Smooth muscle cell (in vitro differentiated cells): Measurements from ENCODE around the gene CD19. TPM values are rescaled to one million over a fixed set of nuclear protein-coding genes. Genes with fewer than 3 reads are reported as not detected.

Experiments used
- DNase-seq: peaks from one replicate; lab custom pipeline; 2025; ENCODE audit not compliant: unreplicated experiment; lab: John Stamatoyannopoulos, UW
- H2AFZ ChIP-seq: fragments of 200-600 bp; sonication (generic); 2 replicates; pipeline ENCODE4 v1.6.0; 2016; ENCODE audit warnings: antibody characterized with exemption, low read depth, mild to moderate bottlenecking
- H3F3A ChIP-seq: fragments of 200-600 bp; sonication (generic); 2 replicates; pipeline ENCODE4 v1.6.0; 2017; ENCODE audit warnings: antibody characterized with exemption, low read depth
- H3K27ac ChIP-seq: fragments of 200-600 bp; sonication (generic); 2 replicates; pipeline ENCODE4 v1.5.1; 2016; ENCODE audit warnings: low read depth, mild to moderate bottlenecking
- H3K27me3 ChIP-seq: fragments of 200-600 bp; sonication (generic); 2 replicates; pipeline ENCODE4 v1.6.1; 2016; ENCODE audit warnings: low read depth, mild to moderate bottlenecking
- H3K36me3 ChIP-seq: fragments of 200-600 bp; sonication (generic); 2 replicates; pipeline ENCODE4 v1.5.1; 2016; ENCODE audit warnings: low read depth
- H3K4me1 ChIP-seq: fragments of 200-600 bp; sonication (generic); 2 replicates; pipeline ENCODE4 v1.5.1; 2016; ENCODE audit warnings: low read depth
- H3K4me2 ChIP-seq: fragments of 200-600 bp; sonication (generic); 2 replicates; pipeline ENCODE4 v1.6.0; 2016; ENCODE audit warnings: mild to moderate bottlenecking
- H3K4me3 ChIP-seq: fragments of 200-600 bp; sonication (generic); 2 replicates; pipeline ENCODE4 v1.5.1; 2016; ENCODE audit warnings: mild to moderate bottlenecking
- H3K79me2 ChIP-seq: fragments of 200-600 bp; sonication (generic); 2 replicates; pipeline ENCODE4 v1.6.0; 2016; ENCODE audit warnings: low read depth, mild to moderate bottlenecking
- H3K9ac ChIP-seq: fragments of 200-600 bp; sonication (generic); 2 replicates; pipeline ENCODE4 v1.6.0; 2016; ENCODE audit warnings: low read depth
- H3K9me3 ChIP-seq: fragments of 200-600 bp; sonication (generic); replicated peaks from 2 replicates; pipeline ENCODE4 v1.5.1; 2016; ENCODE audit warnings: low read depth
- H4K20me1 ChIP-seq: fragments of 200-600 bp; sonication (generic); 2 replicates; pipeline ENCODE4 v1.6.0; 2016; ENCODE audit warnings: low read depth
- WGBS: methylation state at CpG from one replicate; pipeline ENCODE4 v1.1.7; 2016; ENCODE audit warnings: low lambda C conversion rate; 5-methylcytosine and 5-hydroxymethylcytosine counted together
- polyA plus RNA-seq: library from polyadenylated mRNA; unstranded; fragments of >200 nt; fragmentation: Nextera tagmentation; extraction: Ambion mirVana; gene quantifications from 2 replicates; pipeline ENCODE4 v1.2.1, GENCODE V29; 2016
- total RNA-seq: library from RNA; depleted of rRNA; stranded (reverse); fragments of >200 nt; gene quantifications from 2 replicates; pipeline ENCODE4 v1.2.3, GENCODE V29; 2014
- TF ChIP-seq, protein P1 (sequence below): fragments of 200-600 bp; sonication (generic); IDR thresholded peaks from 2 replicates; pipeline ENCODE4 v1.5.1; 2017; ENCODE audit warnings: borderline replicate concordance, mild to moderate bottlenecking, antibody characterized with exemption; ENCODE audit not compliant: insufficient read depth, poor library complexity, severe bottlenecking

Gene CD19
- total and polyA plus RNA-seq, 2 experiments from 2014 or later, result not detected

DNA sequence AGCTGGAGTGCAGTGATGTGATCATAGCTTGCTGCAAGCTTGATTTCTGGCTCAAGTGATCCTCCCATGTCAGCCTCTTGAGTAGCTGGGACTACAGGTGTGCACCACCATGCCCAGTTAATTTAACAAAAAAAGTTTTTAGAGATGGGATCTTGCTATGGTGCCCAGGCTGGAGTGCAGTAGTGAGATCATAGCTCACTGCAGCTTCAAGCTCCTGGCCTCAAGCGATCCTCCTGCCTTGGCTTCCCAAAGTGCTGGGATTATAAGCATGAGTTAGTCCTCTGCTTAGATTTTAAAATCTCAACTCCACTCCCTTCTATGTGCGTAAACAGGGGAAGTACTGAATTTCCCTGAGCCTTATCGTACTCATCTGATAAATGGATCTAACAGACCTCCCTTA is 13.1 kb upstream of the CD19 start:
- H4K20me1 ChIP-seq, result no peaks in the 10 kb centered on the region
- H3K4me3 ChIP-seq, result no peak overlapping the region
- H2AFZ ChIP-seq, result no peak overlapping the region
- H3K4me1 ChIP-seq, result no peaks in the 10 kb centered on the region
- TF ChIP-seq, protein P1, sequence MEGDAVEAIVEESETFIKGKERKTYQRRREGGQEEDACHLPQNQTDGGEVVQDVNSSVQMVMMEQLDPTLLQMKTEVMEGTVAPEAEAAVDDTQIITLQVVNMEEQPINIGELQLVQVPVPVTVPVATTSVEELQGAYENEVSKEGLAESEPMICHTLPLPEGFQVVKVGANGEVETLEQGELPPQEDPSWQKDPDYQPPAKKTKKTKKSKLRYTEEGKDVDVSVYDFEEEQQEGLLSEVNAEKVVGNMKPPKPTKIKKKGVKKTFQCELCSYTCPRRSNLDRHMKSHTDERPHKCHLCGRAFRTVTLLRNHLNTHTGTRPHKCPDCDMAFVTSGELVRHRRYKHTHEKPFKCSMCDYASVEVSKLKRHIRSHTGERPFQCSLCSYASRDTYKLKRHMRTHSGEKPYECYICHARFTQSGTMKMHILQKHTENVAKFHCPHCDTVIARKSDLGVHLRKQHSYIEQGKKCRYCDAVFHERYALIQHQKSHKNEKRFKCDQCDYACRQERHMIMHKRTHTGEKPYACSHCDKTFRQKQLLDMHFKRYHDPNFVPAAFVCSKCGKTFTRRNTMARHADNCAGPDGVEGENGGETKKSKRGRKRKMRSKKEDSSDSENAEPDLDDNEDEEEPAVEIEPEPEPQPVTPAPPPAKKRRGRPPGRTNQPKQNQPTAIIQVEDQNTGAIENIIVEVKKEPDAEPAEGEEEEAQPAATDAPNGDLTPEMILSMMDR, result no peak
- 97% methylated on average over 3 of the region's 3 CpGs for WGBS
- no peaks in the 10 kb centered on the region for H3F3A ChIP-seq
- H3K79me2 ChIP-seq, result no peaks in the 10 kb centered on the region
- no peak overlapping the region for H3K4me2 ChIP-seq
- H3K27me3 ChIP-seq, result no peaks in the 10 kb centered on the region
- no peak overlapping the region for H3K9ac ChIP-seq
- no peaks in the 10 kb centered on the region for H3K36me3 ChIP-seq
- DNase-seq, result no peak
- H3K9me3 ChIP-seq, result no peaks in the 10 kb centered on the region
- no peak overlapping the region for H3K27ac ChIP-seq

- H3K4me1 ChIP-seq, result peaks cover 4% of the 10 kb centered on the region
- no peak overlapping the region for H3K9ac ChIP-seq
- no peak overlapping the region for H2AFZ ChIP-seq
- TF ChIP-seq, protein P1, result no peak
- 100% methylated on average over 3 of the region's 3 CpGs for WGBS
- H3K36me3 ChIP-seq, result no peaks in the 10 kb centered on the region
- H4K20me1 ChIP-seq, result no peaks in the 10 kb centered on the region
- H3F3A ChIP-seq, result peaks cover 2% of the 10 kb centered on the region
- H3K79me2 ChIP-seq, result no peaks in the 10 kb centered on the region
- H3K27ac ChIP-seq, result no peak overlapping the region
- no peak overlapping the region for H3K4me2 ChIP-seq
- no peak for DNase-seq
- no peaks in the 10 kb centered on the region for H3K27me3 ChIP-seq
- no peak overlapping the region for H3K4me3 ChIP-seq
- H3K9me3 ChIP-seq, result no peaks in the 10 kb centered on the region
Measured at GRCh38 chr16:28923231-28923587, 8.6 kb upstream of the CD19 start.

DNA sequence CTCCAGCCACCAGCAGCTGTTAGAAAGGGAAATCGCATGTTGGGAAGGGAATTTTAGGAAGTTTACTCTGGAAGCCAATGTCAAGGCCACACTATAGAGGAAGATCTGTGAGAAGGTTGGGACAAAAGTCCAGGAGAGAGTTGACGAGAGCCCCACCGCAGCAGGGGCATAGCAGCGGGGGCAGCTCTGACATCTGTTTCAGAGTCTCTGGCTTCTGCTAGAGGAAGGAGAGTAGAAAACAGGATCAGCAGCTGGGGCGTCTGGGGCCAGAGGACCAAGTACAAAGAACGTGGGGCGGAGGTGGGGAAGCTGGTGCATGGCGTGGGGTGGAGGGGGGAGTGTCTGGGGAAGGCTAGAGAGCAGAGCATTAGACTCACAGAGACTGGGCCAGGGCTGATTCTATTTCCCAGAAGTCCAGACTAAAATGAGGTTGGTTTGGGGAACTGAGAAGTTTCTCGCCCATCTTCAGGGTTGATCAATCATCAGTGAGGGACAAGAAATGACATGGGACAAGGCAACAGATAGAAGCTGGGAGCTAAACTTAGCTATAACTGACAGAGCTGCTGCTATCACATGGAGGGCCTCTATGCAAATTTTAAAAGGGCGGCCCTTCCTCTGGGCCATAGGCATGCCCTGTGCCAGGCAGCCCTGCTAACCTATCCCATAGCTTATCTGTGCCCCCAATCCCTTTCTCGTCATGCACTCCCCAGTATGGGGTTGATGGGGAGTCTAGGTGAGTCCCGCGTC is 7.9 kb upstream of the CD19 start:
- peak overlapping the region; percentile 95 for H3K4me3 ChIP-seq
- TF ChIP-seq, protein P1, result no peak
- H3K9ac ChIP-seq, result no peak overlapping the region
- H3K4me1 ChIP-seq, result peaks cover 4% of the 10 kb centered on the region
- H3K27me3 ChIP-seq, result no peaks in the 10 kb centered on the region
- H4K20me1 ChIP-seq, result no peaks in the 10 kb centered on the region
- peak overlapping the region; percentile 85 for H3K4me2 ChIP-seq
- WGBS, result 67% methylated on average over 12 of the region's 13 CpGs
- H3K36me3 ChIP-seq, result no peaks in the 10 kb centered on the region
- H3K79me2 ChIP-seq, result no peaks in the 10 kb centered on the region
- no peak overlapping the region for H3K27ac ChIP-seq
- H3F3A ChIP-seq, result peaks cover 2% of the 10 kb centered on the region
- peak overlapping the region; percentile 67 for H2AFZ ChIP-seq
- no peak for DNase-seq
- no peaks in the 10 kb centered on the region for H3K9me3 ChIP-seq

- 17% methylated on average over 10 of the region's 15 CpGs for WGBS
- Histone ChIP-seq H3K4me2 (peak overlapping the region; percentile 85), H3K9me3 (no peaks in the 10 kb centered on the region), H3K4me1 (peaks cover 4% of the 10 kb centered on the region), H3K27ac (no peak overlapping the region), H3K79me2 (no peaks in the 10 kb centered on the region), H3F3A (peaks cover 2% of the 10 kb centered on the region), H2AFZ (peak overlapping the region; percentile 67), H3K9ac (no peak overlapping the region), H3K4me3 (peak overlapping the region; percentile 95), H3K27me3 (no peaks in the 10 kb centered on the region), H4K20me1 (no peaks in the 10 kb centered on the region), H3K36me3 (no peaks in the 10 kb centered on the region)
- DNase-seq, result no peak
- TF ChIP-seq, protein P1, result no peak
Measured at GRCh38 chr16:28924399-28924761, 7.4 kb upstream of the CD19 start.
